Testis (tissue), 3 donors: ENCODE results near the gene SMIM8. TPM values are rescaled to one million over a fixed set of nuclear protein-coding genes. Genes with fewer than 3 reads are reported as not detected.

Experiments used
- DNase-seq: peaks from one replicate; pipeline ENCODE4 v3.0.0-alpha.2; 2019
- H3K27ac ChIP-seq, 2 donors: fragments of 200-600 bp; sonication (generic); one replicate each; pipeline ENCODE4 v1.5.1; 2019
- H3K27me3 ChIP-seq: fragments of 200-600 bp; sonication (generic); one replicate; pipeline ENCODE4 v1.5.1; 2019
- H3K36me3 ChIP-seq: fragments of 200-600 bp; sonication (generic); one replicate; pipeline ENCODE4 v1.5.1; 2017; ENCODE audit warnings: low read depth; ENCODE audit errors: missing control alignments
- H3K4me1 ChIP-seq: fragments of 200-600 bp; sonication (generic); one replicate; pipeline ENCODE4 v1.5.1; 2019
- H3K4me3 ChIP-seq, 2 donors: fragments of 200-600 bp; sonication (generic); one replicate each; pipeline ENCODE4 v1.5.1; 2017 to 2019
- H3K9me3 ChIP-seq: fragments of 200-600 bp; sonication (generic); one replicate; pipeline ENCODE4 v1.5.1; 2017
- POLR2A ChIP-seq: fragments of 450-650 bp; IDR thresholded peaks from one replicate; pipeline ENCODE4 v1.6.1; 2017; ENCODE audit warnings: antibody characterized with exemption, mild to moderate bottlenecking, moderate library complexity
- WGBS, 2 donors: methylation state at CpG; one replicate each; pipeline ENCODE4 v1.1.5; 2018; 5-methylcytosine and 5-hydroxymethylcytosine counted together
- intact Hi-C: fragments of 100-400 bp; cut with DNase I; formaldehyde crosslinking; loops from one replicate; pipeline ENCODE4 v1.15.1; 2023; ENCODE audit warnings: low total_unique reads
- polyA plus RNA-seq: library from polyadenylated mRNA; stranded (reverse); fragments of 350-450 nt; fragmentation: Illumina TruSeq; extraction: RNeasy Lipid Tissue Mini Kit (QIAGEN cat#74804); gene quantifications from one replicate; pipeline ENCODE4 v1.2.3, GENCODE V29; 2014; ENCODE audit warnings: low read depth, low replicate concordance; ENCODE audit not compliant: insufficient read depth
- total RNA-seq, 2 donors: library from RNA; depleted of rRNA; stranded (reverse); fragments of >200 nt; gene quantifications; one replicate each; pipeline ENCODE4 v1.2.3, GENCODE V29; 2016
- TF ChIP-seq, protein P1 (sequence below), 3 experiments: fragments of 450-650 bp in 2 of 3; fragments of 200-600 bp in 1 of 3; sonication (generic) in 1 of 3; IDR thresholded peaks; one replicate each; pipeline ENCODE4 v1.5.1; 2016 to 2019; ENCODE audit warnings: antibody characterized with exemption in 3 of 3, mild to moderate bottlenecking in 2 of 3, moderate library complexity in 1 of 3

Gene SMIM8
- total and polyA plus RNA-seq, 3 donors from 2014 or later, result 8.5 to 15.6 (median 13.8) TPM

DNA sequence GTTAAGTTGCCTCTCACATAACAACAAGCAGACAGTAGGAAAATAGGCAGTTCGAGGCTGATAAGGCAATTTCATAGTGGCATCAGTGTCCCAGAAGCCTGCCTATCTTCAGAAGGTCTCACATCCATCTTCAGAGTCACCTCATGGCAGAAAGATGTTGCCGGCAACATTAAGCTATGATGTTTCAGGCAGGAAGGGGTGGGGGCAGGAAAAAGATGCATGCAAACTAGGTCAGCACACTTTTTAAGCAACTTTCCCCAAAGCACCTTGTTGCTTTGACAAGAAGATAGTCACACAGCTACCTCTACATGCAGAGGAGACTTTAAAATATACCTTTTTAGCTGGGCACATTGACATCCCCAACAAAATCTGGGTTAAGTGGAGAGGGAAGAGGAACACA is 43.2 kb upstream of the SMIM8 start:
- TF ChIP-seq POLR2A, result no peak
- TF ChIP-seq, protein P1, sequence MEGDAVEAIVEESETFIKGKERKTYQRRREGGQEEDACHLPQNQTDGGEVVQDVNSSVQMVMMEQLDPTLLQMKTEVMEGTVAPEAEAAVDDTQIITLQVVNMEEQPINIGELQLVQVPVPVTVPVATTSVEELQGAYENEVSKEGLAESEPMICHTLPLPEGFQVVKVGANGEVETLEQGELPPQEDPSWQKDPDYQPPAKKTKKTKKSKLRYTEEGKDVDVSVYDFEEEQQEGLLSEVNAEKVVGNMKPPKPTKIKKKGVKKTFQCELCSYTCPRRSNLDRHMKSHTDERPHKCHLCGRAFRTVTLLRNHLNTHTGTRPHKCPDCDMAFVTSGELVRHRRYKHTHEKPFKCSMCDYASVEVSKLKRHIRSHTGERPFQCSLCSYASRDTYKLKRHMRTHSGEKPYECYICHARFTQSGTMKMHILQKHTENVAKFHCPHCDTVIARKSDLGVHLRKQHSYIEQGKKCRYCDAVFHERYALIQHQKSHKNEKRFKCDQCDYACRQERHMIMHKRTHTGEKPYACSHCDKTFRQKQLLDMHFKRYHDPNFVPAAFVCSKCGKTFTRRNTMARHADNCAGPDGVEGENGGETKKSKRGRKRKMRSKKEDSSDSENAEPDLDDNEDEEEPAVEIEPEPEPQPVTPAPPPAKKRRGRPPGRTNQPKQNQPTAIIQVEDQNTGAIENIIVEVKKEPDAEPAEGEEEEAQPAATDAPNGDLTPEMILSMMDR (IDR thresholded peaks at IDR 0.05), result no peak
- Histone ChIP-seq H3K4me1 (no peaks in the 10 kb centered on the region), H3K9me3 (no peaks in the 10 kb centered on the region), H3K27me3 (no peaks in the 10 kb centered on the region), H3K4me3 (no peak overlapping the region), H3K36me3 (no peaks in the 10 kb centered on the region), H3K27ac (no peak overlapping the region)
- no peak for DNase-seq
- 24 to 44% methylated on average over 2 of the region's 2 CpGs for WGBS, 2 donors
- intact Hi-C loops, result no loop called here

DNA sequence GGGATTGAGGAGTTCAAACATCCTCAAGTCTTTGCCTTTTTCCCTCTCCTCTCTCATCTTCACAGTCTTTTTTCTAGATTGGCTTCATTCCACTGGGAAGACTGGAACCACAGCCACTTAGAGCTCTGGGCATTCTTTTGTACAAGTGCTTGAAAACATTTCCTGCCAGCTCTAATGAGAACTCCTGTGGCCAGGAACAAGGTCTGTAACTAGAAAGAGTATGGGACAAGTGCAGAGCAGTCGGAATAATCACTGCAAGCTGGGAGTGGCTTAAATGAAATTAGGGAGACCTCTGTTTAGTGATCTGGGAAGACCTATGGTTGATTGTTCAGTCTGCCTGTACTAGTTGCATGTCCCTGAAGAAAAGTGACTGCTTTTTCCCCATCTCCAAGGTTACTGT is 41.0 kb upstream of the SMIM8 start:
- no peaks in the 10 kb centered on the region for H3K27me3 ChIP-seq
- TF ChIP-seq, protein P1 (IDR thresholded peaks at IDR 0.05), result no peak
- TF ChIP-seq POLR2A, result no peak
- intact Hi-C loops, result no loop called here
- H3K4me3 ChIP-seq, result no peak overlapping the region
- no peaks in the 10 kb centered on the region for H3K9me3 ChIP-seq
- no peak for DNase-seq
- no peaks in the 10 kb centered on the region for H3K36me3 ChIP-seq
- WGBS, 2 donors, result 65 to 76% methylated on average over 1 of the region's 1 CpG
- no peaks in the 10 kb centered on the region for H3K4me1 ChIP-seq
- H3K27ac ChIP-seq, result no peak overlapping the region

DNA sequence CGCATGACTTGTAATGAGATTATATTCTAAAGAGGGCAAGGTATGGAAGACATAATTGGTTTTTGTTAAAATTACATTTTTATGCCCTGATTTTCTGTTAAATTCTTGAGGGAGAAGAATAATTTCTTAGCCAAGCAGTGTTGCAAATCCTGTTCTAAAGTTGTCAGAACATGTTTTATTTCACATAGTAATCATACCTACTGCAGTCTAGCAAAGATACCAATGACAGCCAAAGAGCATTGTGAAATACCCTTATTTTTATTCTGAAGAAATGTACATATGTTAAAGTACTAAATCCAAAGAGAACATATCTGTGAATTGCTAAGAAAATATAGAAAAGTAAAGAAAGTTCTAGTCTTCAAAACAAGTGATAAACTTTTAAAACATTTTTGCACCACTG is 39.6 kb upstream of the SMIM8 start:
- Histone ChIP-seq H3K4me1 (no peaks in the 10 kb centered on the region), H3K36me3 (no peaks in the 10 kb centered on the region), H3K27me3 (no peaks in the 10 kb centered on the region), H3K27ac (no peak overlapping the region), H3K9me3 (no peaks in the 10 kb centered on the region), H3K4me3 (no peak overlapping the region)
- 93 to 95% methylated on average over 1 of the region's 1 CpG for WGBS, 2 donors
- intact Hi-C loops, result no loop called here
- TF ChIP-seq POLR2A, result no peak
- TF ChIP-seq, protein P1 (IDR thresholded peaks at IDR 0.05), result no peak
- DNase-seq, result no peak

DNA sequence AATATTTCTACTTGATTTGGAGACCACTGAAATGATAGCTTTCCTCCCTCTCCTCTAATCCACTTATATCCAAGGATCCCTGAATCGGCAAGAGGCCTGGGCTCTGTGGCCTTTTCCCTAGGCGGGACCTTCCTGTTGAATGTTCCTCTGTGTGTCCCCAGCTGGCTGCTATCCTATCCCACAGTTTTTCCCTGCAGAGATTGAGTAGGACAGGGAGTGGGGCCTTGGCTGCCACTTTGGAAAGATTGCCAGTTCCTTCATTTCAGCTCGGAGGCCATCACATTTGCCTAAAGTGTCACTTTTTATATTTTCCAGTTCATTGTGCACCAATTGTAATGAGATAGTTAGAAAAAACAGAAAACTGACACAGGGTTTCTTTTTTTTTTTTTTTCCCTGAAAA is 38.9 kb upstream of the SMIM8 start:
- Histone ChIP-seq H3K36me3 (no peaks in the 10 kb centered on the region), H3K4me1 (no peaks in the 10 kb centered on the region), H3K9me3 (no peaks in the 10 kb centered on the region), H3K27ac (no peak overlapping the region), H3K4me3 (no peak overlapping the region), H3K27me3 (no peaks in the 10 kb centered on the region)
- TF ChIP-seq POLR2A, result no peak
- TF ChIP-seq, protein P1 (IDR thresholded peaks at IDR 0.05), result no peak
- DNase-seq, result no peak
- intact Hi-C loops, result no loop called here
- 50 to 56% methylated on average over 3 of the region's 3 CpGs for WGBS, 2 donors

DNA sequence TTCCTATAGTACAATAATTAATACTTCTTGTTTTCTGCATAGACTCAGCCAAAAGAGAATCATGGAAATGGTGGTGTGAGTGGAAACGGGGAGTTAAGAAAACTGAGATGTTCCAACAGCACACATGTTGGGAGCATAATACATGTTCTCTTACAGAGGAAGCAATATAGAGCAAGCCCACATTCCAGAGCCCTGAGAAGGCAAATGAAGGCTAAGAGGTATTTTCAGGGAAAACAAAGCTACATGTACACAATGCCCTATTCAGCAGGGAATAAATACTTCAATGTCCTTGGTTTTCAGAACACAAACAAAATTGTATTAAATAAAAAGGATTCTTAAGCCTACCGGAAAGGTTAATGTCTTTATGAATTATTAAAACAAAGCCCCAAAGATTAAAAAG is 35.1 kb upstream of the SMIM8 start:
- H3K4me1 ChIP-seq, result no peaks in the 10 kb centered on the region
- H3K27me3 ChIP-seq, result no peaks in the 10 kb centered on the region
- no peak overlapping the region for H3K27ac ChIP-seq
- no peaks in the 10 kb centered on the region for H3K36me3 ChIP-seq
- WGBS, 2 donors, result 82 to 85% methylated on average over 2 of the region's 2 CpGs
- no peak overlapping the region for H3K4me3 ChIP-seq
- TF ChIP-seq POLR2A, result no peak
- TF ChIP-seq, protein P1 (IDR thresholded peaks at IDR 0.05), result no peak
- no peaks in the 10 kb centered on the region for H3K9me3 ChIP-seq
- no peak for DNase-seq
- intact Hi-C loops, result no loop called here
